ENCODE results near the gene TTLL13.

TTLL13 gene

DNA sequence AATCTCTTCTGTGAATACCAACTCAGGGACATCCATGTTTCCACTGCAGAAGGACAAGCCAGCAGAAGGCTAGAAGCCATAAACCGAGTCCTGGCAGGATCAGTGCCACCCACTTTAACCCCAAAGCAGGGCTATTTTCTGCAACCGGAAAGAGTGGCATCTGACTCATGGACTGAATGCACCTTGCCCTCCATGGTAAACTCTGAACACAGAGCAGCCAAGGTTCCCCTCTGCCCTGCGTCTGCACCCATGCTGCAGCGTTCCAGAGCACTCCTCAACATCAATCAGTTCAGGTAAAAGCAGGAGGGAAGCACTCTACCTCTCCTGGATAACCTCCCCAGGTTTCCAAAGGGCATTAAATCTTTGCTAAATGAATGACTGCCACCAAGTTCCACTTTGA, 15.3 kb downstream of the TTLL13 start:
- intact Hi-C loops (cut with DNase I; ENCODE audit: low total_unique reads) = no loop called here
- Histone ChIP-seq H3K36me3 (peaks cover 0 to 12% (median 11%) of the 10 kb centered on the region in 3 donors), H3K27me3 (no peaks in the 10 kb centered on the region), H3K27ac (peak overlapping the region; percentile 90 to 95), H3K4me1 (peaks cover 0 to 40% (median 26%) of the 10 kb centered on the region in 4 donors), H3K9me3 (no peaks in the 10 kb centered on the region), H3K4me3 (peak overlapping the region; percentile 73 to 83)
- TF ChIP-seq, protein P1, sequence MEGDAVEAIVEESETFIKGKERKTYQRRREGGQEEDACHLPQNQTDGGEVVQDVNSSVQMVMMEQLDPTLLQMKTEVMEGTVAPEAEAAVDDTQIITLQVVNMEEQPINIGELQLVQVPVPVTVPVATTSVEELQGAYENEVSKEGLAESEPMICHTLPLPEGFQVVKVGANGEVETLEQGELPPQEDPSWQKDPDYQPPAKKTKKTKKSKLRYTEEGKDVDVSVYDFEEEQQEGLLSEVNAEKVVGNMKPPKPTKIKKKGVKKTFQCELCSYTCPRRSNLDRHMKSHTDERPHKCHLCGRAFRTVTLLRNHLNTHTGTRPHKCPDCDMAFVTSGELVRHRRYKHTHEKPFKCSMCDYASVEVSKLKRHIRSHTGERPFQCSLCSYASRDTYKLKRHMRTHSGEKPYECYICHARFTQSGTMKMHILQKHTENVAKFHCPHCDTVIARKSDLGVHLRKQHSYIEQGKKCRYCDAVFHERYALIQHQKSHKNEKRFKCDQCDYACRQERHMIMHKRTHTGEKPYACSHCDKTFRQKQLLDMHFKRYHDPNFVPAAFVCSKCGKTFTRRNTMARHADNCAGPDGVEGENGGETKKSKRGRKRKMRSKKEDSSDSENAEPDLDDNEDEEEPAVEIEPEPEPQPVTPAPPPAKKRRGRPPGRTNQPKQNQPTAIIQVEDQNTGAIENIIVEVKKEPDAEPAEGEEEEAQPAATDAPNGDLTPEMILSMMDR (IDR thresholded peaks at IDR 0.05) = no peak
- no peak for DNase-seq

DNA sequence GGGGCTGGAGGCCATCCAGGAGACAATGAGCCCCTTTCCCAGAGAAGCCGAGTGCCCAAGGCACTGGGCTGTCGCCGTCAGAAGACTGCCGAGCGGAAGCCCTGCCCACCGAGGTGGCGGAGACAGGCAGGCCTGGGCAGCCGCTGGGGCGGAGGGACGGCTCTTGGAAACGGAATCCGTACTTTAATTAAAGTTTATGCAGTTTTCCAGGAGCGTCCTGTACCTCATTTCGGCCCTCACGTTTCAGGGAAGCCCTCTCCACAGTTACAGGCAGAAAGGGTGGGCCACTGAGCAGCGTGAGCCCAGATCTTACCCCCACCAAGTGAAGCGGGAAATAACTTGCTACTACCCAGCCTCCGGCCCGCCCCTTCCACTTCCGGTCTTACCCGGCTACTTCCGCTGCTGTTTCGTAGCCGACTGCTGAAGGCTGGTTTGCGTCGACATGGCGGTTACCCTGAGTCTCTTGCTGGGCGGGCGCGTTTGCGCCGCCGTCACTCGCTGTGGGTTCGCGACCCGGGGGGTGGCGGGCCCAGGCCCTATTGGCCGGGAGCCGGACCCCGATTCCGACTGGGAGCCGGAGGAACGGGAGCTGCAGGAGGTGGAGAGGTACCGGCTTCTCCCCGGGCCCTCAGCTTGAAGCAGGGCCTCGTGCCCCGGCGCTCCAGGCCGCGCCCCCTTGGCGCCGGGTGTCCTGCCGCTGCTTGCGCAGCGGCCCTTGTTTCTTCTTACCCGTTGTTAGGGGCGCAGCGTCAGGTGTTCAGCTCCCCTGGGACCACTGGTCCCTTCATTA, 16.1 kb downstream of the TTLL13 start, which contains the start of gene NGRN:
NGRN (plus strand) TSS at position 402 of the 790 bp plus-strand sequence; CDS start at position 443, 41 bp downstream.
- Histone ChIP-seq H3K36me3 (peaks cover 7 to 20% (median 19%) of the 10 kb centered on the region in 3 donors), H3K4me3 (peak within 1 kb of the TSS; percentile 73 to 83), H3K27me3 (no peaks in the 10 kb centered on the region), H3K9me3 (no peaks in the 10 kb centered on the region), H3K4me1 (peaks cover 0 to 48% (median 30%) of the 10 kb centered on the region in 4 donors), H3K27ac (peak within 1 kb of the TSS; percentile 90 to 95)
- intact Hi-C loops (cut with DNase I; ENCODE audit: low total_unique reads) = no loop called here
- TF ChIP-seq, protein P1 (IDR thresholded peaks at IDR 0.05) = no peak
- peak; percentile 93 to 96 for DNase-seq

DNA sequence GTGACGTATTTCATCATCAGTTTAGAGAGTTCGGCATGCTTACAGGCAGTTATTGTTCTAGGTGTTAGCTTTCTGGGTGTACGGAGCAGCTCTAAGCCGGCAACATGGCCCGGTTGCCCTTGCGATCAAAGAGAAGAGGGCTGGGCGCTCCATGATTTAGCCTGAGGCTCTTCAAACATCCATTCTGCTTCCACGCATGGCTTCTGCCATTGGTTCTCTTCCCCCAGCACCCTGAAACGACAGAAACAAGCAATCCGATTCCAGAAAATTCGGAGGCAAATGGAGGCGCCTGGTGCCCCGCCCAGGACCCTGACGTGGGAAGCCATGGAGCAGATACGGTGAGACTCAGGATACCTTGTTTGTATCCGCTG, 16.7 kb downstream of the TTLL13 start:
- intact Hi-C loops (cut with DNase I; ENCODE audit: low total_unique reads) = no loop called here
- Histone ChIP-seq H3K4me1 (peaks cover 0 to 51% (median 30%) of the 10 kb centered on the region in 4 donors), H3K9me3 (no peaks in the 10 kb centered on the region), H3K27me3 (no peaks in the 10 kb centered on the region), H3K36me3 (peaks cover 10 to 26% (median 25%) of the 10 kb centered on the region in 3 donors), H3K4me3 (peak overlapping the region; percentile 73 to 83), H3K27ac (peak overlapping the region; percentile 90 to 95)
- peak in 1 of 2 donors; percentile 34 for DNase-seq
- TF ChIP-seq, protein P1 (IDR thresholded peaks at IDR 0.05) = no peak

DNA sequence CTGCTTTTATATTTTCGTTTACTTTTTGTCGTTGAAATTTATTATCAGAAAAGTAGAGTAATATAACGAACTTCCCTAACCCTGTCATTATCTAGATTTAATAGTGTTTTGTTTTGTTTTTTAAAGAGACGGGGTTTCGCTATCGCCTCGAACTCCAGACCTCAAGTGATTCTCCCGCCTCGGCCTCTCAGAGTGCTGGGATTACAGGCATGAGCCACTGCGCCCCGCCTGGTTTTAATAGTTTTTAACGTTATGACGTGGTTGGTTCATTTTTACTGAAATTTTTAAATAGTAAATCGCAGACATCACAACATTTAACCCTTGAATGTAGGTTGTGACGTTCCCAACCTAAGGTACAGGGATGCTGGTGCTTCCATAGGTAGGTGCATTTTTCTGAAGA, 17.1 kb downstream of the TTLL13 start:
- DNase-seq = no peak
- TF ChIP-seq, protein P1 (IDR thresholded peaks at IDR 0.05) = no peak
- Histone ChIP-seq H3K9me3 (no peaks in the 10 kb centered on the region), H3K36me3 (peaks cover 15 to 30% (median 29%) of the 10 kb centered on the region in 3 donors), H3K4me3 (peak overlapping the region; percentile 73 to 83), H3K27ac (peak overlapping the region; percentile 90 to 95), H3K27me3 (no peaks in the 10 kb centered on the region), H3K4me1 (peaks cover 0 to 56% (median 31%) of the 10 kb centered on the region in 4 donors)
- intact Hi-C loops (cut with DNase I; ENCODE audit: low total_unique reads) = no loop called here

DNA sequence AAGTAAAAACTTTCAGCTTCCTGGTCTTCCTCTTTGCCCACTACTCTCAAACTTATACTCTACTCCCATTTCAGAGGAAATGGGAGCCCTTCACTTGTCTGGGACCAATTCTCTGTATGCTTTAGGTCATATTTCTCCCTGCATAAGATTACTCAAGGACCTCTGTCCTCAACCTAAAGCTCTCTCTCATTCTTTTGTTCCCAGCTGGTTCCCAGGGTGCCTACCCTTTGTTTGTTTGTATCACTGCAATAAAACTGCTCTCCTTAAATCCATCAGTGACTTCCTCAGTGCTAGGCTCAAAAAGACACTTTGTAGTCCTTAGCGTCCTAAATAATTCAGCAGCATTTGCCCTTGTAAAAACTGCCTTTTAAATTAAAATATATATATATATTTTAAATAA, 19.1 kb downstream of the TTLL13 start:
- DNase-seq = no peak
- no peaks in the 10 kb centered on the region for H3K9me3 ChIP-seq
- H3K4me3 ChIP-seq = peak overlapping the region in 1 of 2 donors; percentile 83
- TF ChIP-seq, protein P1 (IDR thresholded peaks at IDR 0.05) = no peak
- H3K27ac ChIP-seq = no peak overlapping the region
- intact Hi-C loops (cut with DNase I; ENCODE audit: low total_unique reads) = no loop called here
- H3K4me1 ChIP-seq = peaks cover 0 to 59% (median 33%) of the 10 kb centered on the region in 4 donors
- peaks cover 29 to 50% (median 41%) of the 10 kb centered on the region in 3 donors for H3K36me3 ChIP-seq
- H3K27me3 ChIP-seq = no peaks in the 10 kb centered on the region
